ENCODE data around the gene BIVM. TPM values are rescaled to one million over a fixed set of nuclear protein-coding genes. Genes with fewer than 3 reads are reported as not detected.

Gene BIVM
- total RNA-seq, 1 donor from 2014 or later = 13.4 TPM

DNA sequence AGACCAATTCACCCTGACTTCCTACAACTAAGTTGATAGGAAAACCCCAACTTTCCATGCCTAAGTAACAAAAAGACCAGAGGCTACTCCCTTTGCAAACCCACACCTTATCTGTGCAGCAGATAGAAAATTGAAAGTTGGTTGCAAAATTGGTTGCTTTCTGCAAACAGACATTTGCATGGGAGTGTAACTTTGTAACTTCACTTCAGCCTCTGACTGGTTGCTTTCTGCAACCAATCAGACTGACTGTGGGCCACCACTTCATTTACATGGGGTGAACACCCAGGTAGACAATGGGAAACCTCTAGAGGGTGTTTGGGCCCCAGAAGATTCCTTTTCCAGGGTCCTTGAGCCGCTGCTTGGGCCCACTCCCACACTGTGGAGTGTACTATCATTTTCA is 35.2 kb upstream of the BIVM start:
- no peak for ATAC-seq
- TF ChIP-seq, protein P1, sequence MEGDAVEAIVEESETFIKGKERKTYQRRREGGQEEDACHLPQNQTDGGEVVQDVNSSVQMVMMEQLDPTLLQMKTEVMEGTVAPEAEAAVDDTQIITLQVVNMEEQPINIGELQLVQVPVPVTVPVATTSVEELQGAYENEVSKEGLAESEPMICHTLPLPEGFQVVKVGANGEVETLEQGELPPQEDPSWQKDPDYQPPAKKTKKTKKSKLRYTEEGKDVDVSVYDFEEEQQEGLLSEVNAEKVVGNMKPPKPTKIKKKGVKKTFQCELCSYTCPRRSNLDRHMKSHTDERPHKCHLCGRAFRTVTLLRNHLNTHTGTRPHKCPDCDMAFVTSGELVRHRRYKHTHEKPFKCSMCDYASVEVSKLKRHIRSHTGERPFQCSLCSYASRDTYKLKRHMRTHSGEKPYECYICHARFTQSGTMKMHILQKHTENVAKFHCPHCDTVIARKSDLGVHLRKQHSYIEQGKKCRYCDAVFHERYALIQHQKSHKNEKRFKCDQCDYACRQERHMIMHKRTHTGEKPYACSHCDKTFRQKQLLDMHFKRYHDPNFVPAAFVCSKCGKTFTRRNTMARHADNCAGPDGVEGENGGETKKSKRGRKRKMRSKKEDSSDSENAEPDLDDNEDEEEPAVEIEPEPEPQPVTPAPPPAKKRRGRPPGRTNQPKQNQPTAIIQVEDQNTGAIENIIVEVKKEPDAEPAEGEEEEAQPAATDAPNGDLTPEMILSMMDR (IDR thresholded peaks at IDR 0.05) = no peak
- intact Hi-C loops (cut with DNase I) = no loop called here

DNA sequence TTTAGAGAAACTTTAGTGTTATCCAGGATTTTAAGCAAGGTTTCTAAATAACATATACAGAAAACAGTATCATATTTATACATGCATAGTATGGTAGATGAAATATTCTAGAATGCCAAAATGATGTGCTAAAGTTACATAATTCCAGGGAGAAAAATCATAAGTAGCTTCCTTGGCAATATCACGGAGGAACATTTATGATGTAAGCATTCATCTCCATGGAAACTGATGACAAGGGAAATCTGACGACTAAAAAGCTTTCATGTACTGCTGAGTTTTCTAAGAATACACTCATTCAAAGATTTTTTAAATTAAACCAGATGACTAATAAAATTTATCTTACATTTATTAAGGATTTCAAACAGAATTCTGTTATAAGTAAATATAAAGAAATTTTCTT is 30.0 kb upstream of the BIVM start:
- Histone ChIP-seq H3K27me3 (ENCODE audit: low read depth) (no peaks in the 10 kb centered on the region), H3K36me3 (peaks cover 8% of the 10 kb centered on the region), H3K4me3 (no peak overlapping the region), H3K27ac (no peak overlapping the region), H3K4me1 (peaks cover 8% of the 10 kb centered on the region), H3K9me3 (no peaks in the 10 kb centered on the region)
- ATAC-seq = no peak
- TF ChIP-seq, protein P1 (IDR thresholded peaks at IDR 0.05) = no peak
- intact Hi-C loops (cut with DNase I) = no loop called here
- DNase-seq = no peak

More for the DNA sequence above, 35.2 kb upstream of the BIVM start:
- no peaks in the 10 kb centered on the region for H3K27me3 ChIP-seq (ENCODE audit: low read depth)
- H3K27ac ChIP-seq = no peak overlapping the region
- no peak for DNase-seq
- no peaks in the 10 kb centered on the region for H3K4me1 ChIP-seq
- H3K4me3 ChIP-seq = no peak overlapping the region
- peaks cover 8% of the 10 kb centered on the region for H3K36me3 ChIP-seq
- no peaks in the 10 kb centered on the region for H3K9me3 ChIP-seq

DNA sequence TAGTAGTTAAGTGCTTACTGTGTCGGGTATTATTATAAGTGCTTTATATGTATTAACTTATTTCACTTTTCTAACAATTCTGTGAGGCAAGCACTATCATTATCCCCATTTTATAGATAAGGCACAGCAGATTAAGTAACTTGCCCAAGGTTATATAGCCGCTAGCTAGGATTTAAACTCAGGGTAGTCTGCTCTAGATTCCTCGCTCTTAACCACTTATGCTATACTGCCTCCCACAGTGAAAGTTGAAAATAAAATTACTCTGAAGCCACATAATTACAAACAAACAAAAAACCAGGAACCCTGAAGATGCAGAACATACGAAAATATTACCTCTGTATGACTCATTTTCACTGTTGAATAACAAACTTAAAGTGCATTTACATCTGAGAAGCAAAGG is 29.2 kb upstream of the BIVM start:
- TF ChIP-seq, protein P1 (IDR thresholded peaks at IDR 0.05) = no peak
- ATAC-seq (no peak), DNase-seq (no peak)
- Histone ChIP-seq H3K4me1 (peaks cover 11% of the 10 kb centered on the region), H3K9me3 (no peaks in the 10 kb centered on the region), H3K4me3 (no peak overlapping the region), H3K27me3 (ENCODE audit: low read depth) (no peaks in the 10 kb centered on the region), H3K36me3 (peaks cover 8% of the 10 kb centered on the region), H3K27ac (no peak overlapping the region)
- intact Hi-C loops (cut with DNase I) = no loop called here

- Histone ChIP-seq H3K4me3 (no peak overlapping the region), H3K27ac (no peak overlapping the region), H3K27me3 (ENCODE audit: low read depth) (no peaks in the 10 kb centered on the region), H3K4me1 (peaks cover 11% of the 10 kb centered on the region), H3K9me3 (no peaks in the 10 kb centered on the region), H3K36me3 (peaks cover 5% of the 10 kb centered on the region)
- intact Hi-C loops (cut with DNase I) = no loop called here
- TF ChIP-seq, protein P1 (IDR thresholded peaks at IDR 0.05) = no peak
- no peak for ATAC-seq
- no peak for DNase-seq
These were observed 28.5 kb upstream of the BIVM start for GRCh38 chr13:102770435-102770834.

DNA sequence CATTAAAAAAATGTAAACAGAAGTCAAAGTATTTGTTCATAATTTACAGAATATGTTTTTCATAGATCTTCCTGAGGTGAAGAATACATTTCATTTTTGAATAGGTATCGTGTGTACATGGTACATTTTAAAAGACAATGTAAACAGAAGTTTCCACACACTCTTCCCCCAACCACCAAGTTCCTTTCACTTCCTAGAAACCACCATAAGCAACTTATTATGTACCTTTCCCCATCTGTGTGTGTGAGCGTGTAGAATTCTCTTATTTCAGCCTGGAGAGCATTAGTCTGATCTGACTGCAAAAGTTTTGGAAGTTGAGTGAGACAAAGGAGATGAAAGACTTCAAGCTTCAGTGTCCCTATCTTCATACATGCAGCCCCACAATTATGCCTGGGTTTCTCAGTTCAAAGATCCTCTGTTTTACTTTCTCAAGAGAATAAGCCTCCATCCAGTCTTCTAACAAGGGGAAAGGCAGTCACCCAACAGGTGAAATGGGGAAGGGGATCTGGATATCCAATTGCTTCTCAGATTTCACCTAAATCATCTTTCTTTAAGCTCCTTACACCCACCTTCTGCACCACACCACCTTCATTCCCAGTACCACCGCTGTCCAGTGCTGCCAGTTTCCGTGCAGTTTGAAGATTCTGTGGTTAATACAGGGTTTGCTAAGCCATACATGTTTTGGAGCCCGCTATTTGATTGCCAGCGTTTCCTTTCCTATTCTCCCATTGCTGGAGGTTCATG is 27.4 kb upstream of the BIVM start:
- Histone ChIP-seq H3K4me1 (peaks cover 11% of the 10 kb centered on the region), H3K27me3 (ENCODE audit: low read depth) (no peaks in the 10 kb centered on the region), H3K36me3 (no peaks in the 10 kb centered on the region), H3K27ac (no peak overlapping the region), H3K9me3 (no peaks in the 10 kb centered on the region), H3K4me3 (no peak overlapping the region)
- intact Hi-C loops (cut with DNase I) = no loop called here
- TF ChIP-seq, protein P1 (IDR thresholded peaks at IDR 0.05) = no peak
- DNase-seq = no peak
- no peak for ATAC-seq
